CD4-positive, alpha-beta T cell treated with Interferon gamma for 1 hour (primary cell): ENCODE data around the gene NUDT7.

Experiments used
- DNase-seq: peaks from one replicate; pipeline ENCODE4 v3.0.0-alpha.2; 2020

Gene NUDT7

GRCh38 chr16:77729951-77730350 lies 7.6 kb downstream of the NUDT7 start:
- DNase-seq: no peak

GRCh38 chr16:77732241-77732946 lies 10.1 kb downstream of the NUDT7 start:
- DNase-seq: no peak

DNA sequence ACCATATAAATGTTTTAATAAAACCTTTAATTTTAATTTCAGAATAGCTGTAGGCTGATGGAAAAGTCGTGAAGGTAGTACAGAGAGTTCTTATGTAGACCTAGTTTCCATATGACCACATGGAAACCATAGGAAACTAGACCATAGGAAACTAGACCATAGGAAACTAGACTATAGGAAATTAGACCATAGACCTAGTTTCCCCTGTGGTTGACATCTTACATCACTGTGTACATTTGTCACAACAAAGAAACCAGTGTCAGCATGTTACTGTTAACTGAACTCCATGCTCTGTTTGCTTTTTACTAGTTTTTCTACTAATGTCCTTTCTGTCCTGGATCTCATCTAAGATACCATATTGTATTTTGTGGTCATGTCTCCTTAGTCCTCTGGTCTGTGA lies 14.6 kb downstream of the NUDT7 start:
- no peak for DNase-seq

DNA sequence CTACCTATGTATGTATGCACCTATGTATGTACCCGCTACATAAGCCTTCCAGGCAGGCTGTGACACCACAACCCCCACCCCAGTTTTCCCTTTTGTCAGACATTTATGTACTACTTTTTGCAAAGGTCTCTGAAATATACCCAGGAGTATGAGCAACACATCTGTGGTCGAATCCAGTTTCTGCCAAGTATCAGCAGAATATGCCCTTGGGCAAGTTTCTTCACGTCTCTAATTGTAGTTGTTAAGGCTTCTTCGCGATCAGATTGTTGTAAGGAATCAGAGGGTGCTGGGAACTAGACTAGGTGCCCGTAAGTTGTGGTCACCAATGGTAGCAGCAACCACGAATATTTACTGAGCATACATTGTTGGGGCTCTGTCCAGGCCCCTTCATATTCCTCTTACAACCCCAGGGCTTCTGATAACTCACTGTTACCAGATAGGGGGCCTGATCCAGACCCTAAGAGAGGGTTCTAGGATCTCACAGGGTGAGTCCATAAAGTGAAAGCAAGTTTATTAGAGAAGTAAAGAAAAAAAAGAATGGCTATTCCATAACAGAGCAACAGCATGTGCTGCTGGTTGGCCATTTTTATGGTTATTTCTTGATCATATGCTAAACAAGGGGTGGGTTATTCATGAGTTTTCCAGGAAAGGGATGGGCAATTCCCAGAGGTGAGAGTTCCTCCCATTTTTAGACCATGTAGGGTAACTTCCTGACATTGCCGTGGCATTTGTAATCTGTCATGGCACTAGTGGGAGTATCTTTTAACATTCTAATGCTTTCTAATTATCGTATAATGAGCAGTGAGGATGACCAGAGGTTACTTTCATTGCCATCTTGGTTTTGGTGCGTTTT lies 16.6 kb downstream of the NUDT7 start:
- no peak for DNase-seq

- no peak for DNase-seq
These were observed 17.2 kb downstream of the NUDT7 start for GRCh38 chr16:77739559-77739892.

DNA sequence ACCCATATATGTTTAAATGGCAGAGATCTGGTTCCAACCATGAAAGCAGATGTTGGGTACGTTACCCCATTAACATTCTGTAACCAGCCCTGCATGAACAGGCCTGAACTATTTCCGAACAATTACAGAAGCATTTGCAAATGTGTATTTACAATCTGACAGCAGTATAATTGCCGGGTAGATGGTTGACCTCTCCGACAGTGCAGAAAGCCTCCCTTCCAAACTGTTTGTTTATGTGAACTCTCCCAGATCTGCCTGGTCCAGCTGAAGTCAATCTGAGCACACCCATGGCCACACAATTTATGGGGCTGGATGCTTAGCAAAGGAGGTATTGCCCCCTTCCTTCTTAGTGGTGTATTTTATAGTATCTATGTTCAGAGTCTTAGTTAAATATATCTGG lies 21.8 kb downstream of the NUDT7 start:
- DNase-seq: no peak

GRCh38 chr16:77745972-77746371 lies 23.7 kb downstream of the NUDT7 start:
- DNase-seq: no peak

- no peak for DNase-seq
These were observed 26.2 kb downstream of the NUDT7 start for GRCh38 chr16:77748421-77749005.

DNA sequence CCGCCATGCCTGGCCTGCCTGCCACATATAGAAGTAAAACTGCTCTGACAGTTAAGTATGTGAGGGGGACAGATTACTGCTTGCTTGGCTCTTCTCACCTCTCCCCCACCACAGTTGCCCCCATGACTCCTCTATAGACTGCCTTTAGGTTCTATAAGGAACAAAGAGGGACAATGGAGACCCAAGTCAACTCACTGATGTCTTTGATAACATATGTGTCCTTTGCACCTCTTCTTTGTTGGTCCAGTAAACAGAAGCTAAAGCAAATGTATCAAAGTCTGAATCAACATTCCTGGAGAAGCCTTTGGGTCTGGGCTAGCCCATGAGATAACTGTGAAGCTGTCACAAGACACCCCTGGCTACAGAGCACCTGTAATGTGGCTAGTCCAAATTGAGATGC lies 27.1 kb downstream of the NUDT7 start:
- no peak for DNase-seq

- DNase-seq: no peak
These were observed 35.7 kb downstream of the NUDT7 start for GRCh38 chr16:77758046-77758445.

DNA sequence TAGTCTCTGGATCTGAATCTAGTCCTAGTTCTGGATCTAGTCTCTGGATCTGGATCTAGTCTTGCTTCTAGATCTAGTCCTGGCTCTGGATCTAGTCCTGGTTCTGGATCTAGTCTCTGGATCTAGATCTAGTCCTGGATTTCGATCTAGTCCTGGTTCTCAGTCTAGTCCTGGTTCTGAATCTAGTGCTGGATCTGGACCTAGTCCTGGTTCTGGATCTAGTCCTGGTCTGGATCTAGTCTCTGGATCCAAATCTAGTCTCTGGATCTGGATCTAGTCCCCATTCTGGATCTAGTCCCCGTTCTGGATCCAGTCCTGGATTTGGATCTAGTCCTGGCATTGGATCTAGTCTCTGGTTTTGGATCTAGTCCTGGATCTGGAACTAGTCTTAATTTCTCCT lies 36.2 kb downstream of the NUDT7 start:
- no peak for DNase-seq

GRCh38 chr16:77759201-77759600 lies 36.9 kb downstream of the NUDT7 start:
- DNase-seq: no peak

- no peak for DNase-seq
These were observed 37.5 kb downstream of the NUDT7 start for GRCh38 chr16:77759821-77760220.

- DNase-seq: no peak
These were observed 38.5 kb downstream of the NUDT7 start for GRCh38 chr16:77760800-77761199.

DNA sequence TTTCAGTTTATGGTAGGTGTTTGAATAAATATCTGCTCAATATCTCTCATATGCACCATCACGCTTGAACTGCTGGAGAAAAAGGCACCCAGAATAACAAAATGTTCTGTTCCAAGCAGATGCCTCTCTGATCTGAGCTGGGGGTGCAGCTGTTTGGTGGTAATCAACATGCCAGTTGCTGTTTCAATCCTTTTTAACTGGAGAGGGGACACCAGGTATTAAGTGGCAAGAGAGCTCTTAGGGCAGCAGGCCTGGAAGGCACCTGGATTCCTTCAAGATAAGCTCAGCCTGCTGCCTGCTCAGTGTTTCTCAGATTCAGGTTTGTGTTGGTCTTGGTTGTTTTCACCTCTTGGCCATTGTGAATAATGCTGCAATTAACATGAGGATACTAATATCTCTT lies 38.9 kb downstream of the NUDT7 start:
- no peak for DNase-seq

- no peak for DNase-seq
These were observed 39.9 kb downstream of the NUDT7 start for GRCh38 chr16:77762262-77762661.

DNA sequence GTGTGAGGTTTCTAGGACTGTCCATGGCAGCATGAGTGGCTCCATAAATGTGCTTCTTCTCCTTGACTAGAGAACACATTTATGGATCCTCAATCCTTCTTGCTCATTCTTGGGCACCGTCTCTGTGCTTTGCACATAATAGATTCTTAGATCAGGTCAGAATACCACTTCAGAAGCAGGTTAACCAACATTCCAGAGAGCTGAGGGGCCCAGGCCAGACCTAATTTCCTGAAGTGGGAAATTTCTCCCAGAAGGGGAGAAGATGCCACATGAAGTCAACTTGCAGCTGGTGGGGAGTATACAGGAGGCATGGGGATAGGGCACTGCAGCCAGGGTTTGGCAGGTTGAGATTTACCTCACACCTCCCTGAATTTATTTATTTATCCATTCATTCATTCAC lies 41.7 kb downstream of the NUDT7 start:
- DNase-seq: no peak

DNA sequence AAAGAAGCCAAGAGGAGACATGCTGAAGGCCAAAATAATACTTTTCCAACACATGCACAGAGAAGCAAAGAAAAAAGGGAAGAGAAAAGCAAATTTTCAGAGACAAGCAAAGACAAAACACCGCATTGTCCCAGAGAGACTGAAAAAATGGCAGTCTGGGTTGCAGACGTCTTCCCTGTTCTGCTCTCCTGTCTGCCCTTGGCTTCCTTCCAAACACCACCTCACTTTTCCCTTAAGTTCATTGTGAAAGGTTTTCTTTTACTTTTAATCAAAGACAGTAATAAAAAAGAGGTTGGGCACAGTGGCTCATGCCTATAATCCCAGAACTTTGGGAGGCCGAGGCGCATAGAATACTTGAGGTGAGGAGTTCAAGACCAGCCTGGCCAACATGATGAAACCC lies 44.9 kb downstream of the NUDT7 start:
- DNase-seq: no peak

DNA sequence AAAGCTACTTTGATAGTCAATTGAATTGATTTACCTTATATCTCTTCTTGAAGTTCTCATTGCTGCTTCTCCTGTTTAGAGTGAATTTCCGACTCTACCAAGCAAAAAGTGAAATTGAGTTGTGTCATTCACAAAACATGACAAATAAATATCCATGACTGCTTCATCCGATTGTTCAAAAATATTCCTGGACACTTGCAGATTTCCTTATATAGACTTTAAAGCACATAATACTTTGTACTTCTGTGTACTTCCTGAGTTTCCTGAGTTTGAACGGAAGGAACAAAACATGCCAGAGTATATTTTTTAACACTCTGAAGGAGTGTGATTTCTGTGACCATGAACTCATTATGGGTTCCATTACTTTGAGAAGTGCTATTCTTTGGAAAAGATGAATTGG lies 45.5 kb downstream of the NUDT7 start:
- DNase-seq: no peak

DNA sequence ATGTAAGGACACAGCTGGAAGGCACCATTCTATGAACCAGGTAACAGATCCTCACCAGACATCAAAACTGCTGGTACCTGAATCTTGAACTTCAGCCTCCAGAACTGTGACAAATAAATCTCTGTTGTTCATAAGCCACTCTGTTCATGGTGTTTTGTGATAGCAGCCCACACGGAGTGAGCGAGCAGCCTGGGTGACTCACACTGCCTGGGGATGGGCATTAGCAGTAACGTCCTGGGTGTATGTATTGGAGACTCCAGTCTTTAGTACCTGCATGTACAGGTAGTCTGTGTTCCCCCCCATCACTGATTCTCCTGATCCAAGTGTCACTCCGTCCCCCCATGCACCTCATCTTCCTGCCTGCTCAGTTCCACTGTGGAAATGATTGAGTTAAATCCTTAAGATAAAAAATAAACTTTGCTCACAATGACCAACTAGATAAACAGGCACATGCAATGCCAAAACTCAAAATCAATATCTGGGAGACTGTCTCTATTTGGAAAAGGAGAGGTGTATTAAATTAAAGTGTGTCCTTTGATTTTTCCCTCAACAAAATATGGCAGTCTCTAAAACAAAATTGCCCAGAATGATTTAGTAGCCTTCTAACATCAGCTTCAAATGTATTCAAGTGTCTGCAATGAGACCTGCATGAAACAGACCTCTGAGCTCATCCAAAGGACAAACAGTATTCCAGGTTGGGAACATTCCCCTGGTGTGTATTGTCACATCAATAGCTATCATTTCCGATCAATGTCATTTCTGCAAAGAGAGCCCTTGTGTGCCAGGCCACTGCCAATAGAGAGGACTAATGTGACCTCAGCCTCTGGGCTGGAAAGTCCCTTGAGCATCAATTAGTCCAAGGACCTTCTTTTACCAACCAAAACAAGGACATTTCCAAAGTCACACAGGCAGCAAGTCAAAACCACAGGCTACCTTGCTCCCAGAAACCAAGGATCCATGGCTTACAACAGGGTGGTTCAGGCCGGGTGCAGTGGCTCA lies 53.9 kb downstream of the NUDT7 start:
- no peak for DNase-seq

GRCh38 chr16:77777745-77778144 lies 55.4 kb downstream of the NUDT7 start:
- DNase-seq: no peak

- no peak for DNase-seq
These were observed 58.1 kb downstream of the NUDT7 start for GRCh38 chr16:77780378-77780837.

DNA sequence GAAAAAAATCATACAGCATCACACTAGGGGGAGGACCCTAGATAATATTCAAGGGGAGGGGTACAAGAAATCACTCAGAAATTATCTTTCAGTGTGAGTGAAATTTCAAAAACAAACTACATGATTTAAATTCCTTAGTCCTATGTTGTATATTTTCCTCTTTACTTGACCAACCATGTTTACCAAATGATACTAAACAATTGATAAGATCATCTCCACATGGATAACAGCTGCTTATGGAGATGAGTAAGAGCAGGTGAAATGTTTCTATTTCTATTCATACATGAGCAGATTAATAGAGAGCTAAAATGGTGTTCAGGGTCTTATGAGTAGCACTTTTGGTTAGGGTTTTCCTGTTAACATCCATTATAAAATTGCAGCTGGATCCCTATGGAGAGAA lies 58.8 kb downstream of the NUDT7 start:
- no peak for DNase-seq
